Sigmoid colon (tissue), 7 donors: ENCODE measurements around the gene CDK13. TPM values are rescaled to one million over a fixed set of nuclear protein-coding genes. Genes with fewer than 3 reads are reported as not detected.
"Not testable (repeated sequence)": the region's sequence is repeated elsewhere in the genome, so short reads cannot be mapped to it uniquely, and the experiment has no call there.

Experiments used
- DNase-seq: peaks from one replicate; pipeline ENCODE4 v3.0.0-alpha.2; 2019
- H3K27ac ChIP-seq, 4 donors: fragments of 200-600 bp; sonication (generic); one replicate each; pipeline ENCODE4 v1.5.1; 2016 to 2019; ENCODE audit warnings: mild to moderate bottlenecking in 1 of 4
- H3K27me3 ChIP-seq, 3 donors: fragments of 200-600 bp; sonication (generic); one replicate each; pipeline ENCODE4 v1.5.1; 2019; ENCODE audit warnings: mild to moderate bottlenecking in 1 of 3
- H3K36me3 ChIP-seq, 4 donors: fragments of 200-600 bp; sonication (generic); one replicate each; pipeline ENCODE4 v1.5.1; 2016 to 2019
- H3K4me1 ChIP-seq, 4 donors: fragments of 200-600 bp; sonication (generic); one replicate each; pipeline ENCODE4 v1.5.1; 2017 to 2019
- H3K4me3 ChIP-seq, 4 donors: fragments of 200-600 bp; sonication (generic); one replicate each; pipeline ENCODE4 v1.5.1; 2017 to 2019; ENCODE audit warnings: mild to moderate bottlenecking in 2 of 4, moderate library complexity in 1 of 4
- H3K9me3 ChIP-seq, 4 donors: fragments of 200-600 bp in 3 of 4; sonication (generic) in 3 of 4; one replicate each; pipeline versions ENCODE4 v1.5.1 to v1.6.1; 2013 to 2019
- CTCF ChIP-seq, 4 experiments: fragments of 450-650 bp in 3 of 4; fragments of 200-600 bp in 1 of 4; IDR thresholded peaks; one replicate each; pipeline ENCODE4 v1.5.1; 2016 to 2019; ENCODE audit warnings: antibody characterized with exemption in 4 of 4, mild to moderate bottlenecking in 3 of 4, moderate library complexity in 2 of 4
- EP300 ChIP-seq, 4 donors: sonication (generic); formaldehyde crosslinking; IDR thresholded peaks; one replicate each; pipeline ENCODE4 v1.6.1; 2017; ENCODE audit warnings: antibody characterized with exemption in 4 of 4
- POLR2A ChIP-seq, 2 donors: fragments of 450-650 bp; IDR thresholded peaks; one replicate each; pipeline ENCODE4 v1.6.1; 2016; ENCODE audit warnings: antibody characterized with exemption in 2 of 2, mild to moderate bottlenecking in 2 of 2, moderate library complexity in 2 of 2
- POLR2AphosphoS5 ChIP-seq, 4 donors: sonication (generic); formaldehyde crosslinking; IDR thresholded peaks; one replicate each; pipeline ENCODE4 v1.6.1; 2017; ENCODE audit warnings: antibody characterized with exemption in 4 of 4
- WGBS, 2 donors: extraction: QIAGEN DNeasy Blood & Tissue Kit; methylation state at CpG; one replicate each; pipeline ENCODE4 v1.1.7; 2013; 5-methylcytosine and 5-hydroxymethylcytosine counted together
- intact Hi-C: fragments of 100-400 bp; cut with DNase I; formaldehyde crosslinking; loops from one replicate; pipeline ENCODE4 v1.15.1; 2023
- polyA plus RNA-seq, 3 donors: library from polyadenylated mRNA; stranded (reverse); fragments of 200-250 nt; gene quantifications; one replicate each; pipeline ENCODE4 v1.2.3, GENCODE V29; 2013
- total RNA-seq, 4 donors: library from RNA; depleted of rRNA; stranded (reverse); fragments of >200 nt; gene quantifications; one replicate each; pipeline ENCODE4 v1.1.0, GENCODE V29; 2016
- donor health status: healthy with polysubstance abuse.
- donor health status: Bipolar disorder and iron deficiency.
- donor health status: healthy.

CDK13 gene
- total and polyA plus RNA-seq, 7 donors, result 8.4 to 80.0 (median 63.8) TPM

GRCh38 chr7:40138973-40139372 is 188.9 kb downstream of the CDK13 start:
- H3K27me3 ChIP-seq, result no peaks in the 10 kb centered on the region
- H3K36me3 ChIP-seq, result no peaks in the 10 kb centered on the region
- H3K27ac ChIP-seq, result no peak overlapping the region
- intact Hi-C loops, result no loop called here
- H3K9me3 ChIP-seq, result no peaks in the 10 kb centered on the region
- H3K4me3 ChIP-seq, result no peak overlapping the region
- TF ChIP-seq EP300 (IDR thresholded peaks at IDR 0.05) (no peak), POLR2A (IDR thresholded peaks at IDR 0.05) (no peak), CTCF (IDR thresholded peaks at IDR 0.05) (no peak), POLR2AphosphoS5 (IDR thresholded peaks at IDR 0.05) (no peak)
- WGBS, 2 donors, result 86 to 91% methylated on average over 5 of the region's 5 CpGs
- no peak for DNase-seq
- H3K4me1 ChIP-seq, result peaks cover 0 to 8% (median 4%) of the 10 kb centered on the region in 4 donors

DNA sequence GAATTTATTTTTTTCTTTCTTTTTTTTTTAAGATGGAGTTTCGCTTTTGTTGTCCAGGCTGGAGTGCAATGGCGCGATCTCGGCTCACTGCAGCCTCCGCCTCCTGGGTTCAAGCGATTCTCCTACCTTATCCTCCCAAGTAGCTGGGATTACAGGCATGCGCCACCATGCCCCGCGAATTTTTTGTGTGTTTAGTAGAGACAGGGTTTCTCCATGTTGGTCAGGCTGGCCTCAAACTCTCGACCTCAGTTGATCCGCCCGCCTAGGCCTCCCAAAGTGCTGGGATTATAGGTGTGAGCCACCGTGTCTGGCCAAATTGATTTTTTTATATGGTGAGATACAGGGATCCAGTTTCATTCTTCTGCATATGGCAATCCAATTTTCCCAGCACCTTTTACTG is 189.8 kb downstream of the CDK13 start:
- WGBS, 2 donors, result 97% methylated on average over 13 of the region's 13 CpGs
- H3K36me3 ChIP-seq, H3K27me3 ChIP-seq, intact Hi-C loops, H3K4me3 ChIP-seq, H3K4me1 ChIP-seq, DNase-seq, H3K27ac ChIP-seq, H3K9me3 ChIP-seq: not testable (repeated sequence)

DNA sequence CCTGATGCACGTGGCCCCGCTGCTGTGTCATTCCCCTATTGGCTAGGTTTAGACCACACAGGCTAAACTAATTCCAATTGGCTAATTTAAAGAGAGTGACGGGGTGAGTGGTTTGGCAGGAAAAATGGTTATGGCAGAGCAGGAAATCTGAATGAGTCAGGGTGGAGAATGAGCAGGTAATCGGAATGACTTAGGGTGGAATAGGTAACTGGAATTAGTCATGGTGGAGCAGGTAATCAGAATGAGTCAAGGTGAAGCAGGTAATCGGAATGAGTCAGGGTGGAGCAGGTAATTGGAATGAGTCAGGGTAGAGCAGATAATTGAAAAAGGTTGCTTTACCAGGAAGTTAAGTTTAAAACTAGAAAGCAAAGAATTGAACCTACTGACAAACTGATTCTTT is 191.9 kb downstream of the CDK13 start:
- H3K27me3 ChIP-seq, H3K36me3 ChIP-seq, H3K4me1 ChIP-seq, H3K9me3 ChIP-seq, H3K27ac ChIP-seq, intact Hi-C loops, H3K4me3 ChIP-seq, DNase-seq: not testable (repeated sequence)
- WGBS, 2 donors, result 65 to 82% methylated on average over 5 of the region's 5 CpGs

DNA sequence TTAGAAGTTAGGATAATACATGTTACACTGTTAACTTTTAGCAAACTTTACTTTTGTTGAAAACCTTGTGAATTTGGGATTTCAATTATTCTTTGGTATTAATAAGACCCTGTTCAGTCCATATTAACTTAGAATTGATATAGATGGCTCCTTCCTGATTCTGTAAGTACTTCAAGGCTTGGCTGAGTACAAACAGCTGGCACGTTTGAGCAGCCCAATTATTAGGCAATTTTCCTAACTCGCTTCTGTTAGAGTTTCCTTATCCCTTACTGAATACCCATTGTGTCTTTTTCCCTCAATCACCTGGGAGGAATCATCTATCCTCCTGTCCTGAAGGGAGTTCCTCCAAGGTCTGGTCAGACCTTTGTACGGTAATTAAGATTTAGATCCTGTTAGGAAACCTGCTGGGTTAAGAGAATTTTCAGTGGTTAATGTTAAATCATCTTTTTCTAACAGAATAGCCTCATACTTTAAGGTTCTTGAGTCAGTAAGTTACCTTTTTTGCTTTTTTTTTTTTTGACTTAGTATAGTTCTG is 195.6 kb downstream of the CDK13 start:
- H3K36me3 ChIP-seq, H3K4me1 ChIP-seq, intact Hi-C loops, H3K9me3 ChIP-seq, H3K27ac ChIP-seq, H3K27me3 ChIP-seq, H3K4me3 ChIP-seq, DNase-seq: not testable (repeated sequence)
- WGBS, 2 donors, result 16 to 61% methylated on average over 3 of the region's 3 CpGs

GRCh38 chr7:40147371-40148246 is 197.6 kb downstream of the CDK13 start:
- 84 to 87% methylated on average over 19 of the region's 19 CpGs for WGBS, 2 donors
- no peaks in the 10 kb centered on the region for H3K9me3 ChIP-seq
- no peak overlapping the region for H3K4me3 ChIP-seq
- no peaks in the 10 kb centered on the region for H3K4me1 ChIP-seq
- H3K27ac ChIP-seq, result no peak overlapping the region
- no peak for DNase-seq
- intact Hi-C loops, result no loop called here
- TF ChIP-seq CTCF (IDR thresholded peaks at IDR 0.05) (no peak), EP300 (IDR thresholded peaks at IDR 0.05) (no peak), POLR2AphosphoS5 (IDR thresholded peaks at IDR 0.05) (no peak), POLR2A (IDR thresholded peaks at IDR 0.05) (no peak)
- no peaks in the 10 kb centered on the region for H3K27me3 ChIP-seq
- no peaks in the 10 kb centered on the region for H3K36me3 ChIP-seq

DNA sequence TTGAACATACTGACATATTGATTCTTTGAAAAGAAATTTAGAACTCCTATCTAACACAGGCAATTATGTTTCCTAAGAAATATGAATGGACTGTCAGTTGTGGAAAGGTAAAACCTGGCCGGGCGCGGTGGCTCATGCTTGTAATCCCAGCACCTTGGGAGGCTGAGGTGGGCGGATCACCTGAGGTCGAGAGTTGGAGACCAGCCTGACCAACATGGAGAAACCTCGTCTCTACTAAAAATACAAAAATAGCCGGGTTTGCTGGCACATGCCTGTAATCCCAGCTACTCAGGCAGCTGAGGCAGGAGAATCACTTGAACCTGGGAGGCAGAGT is 198.2 kb downstream of the CDK13 start:
- H3K4me3 ChIP-seq, intact Hi-C loops, H3K4me1 ChIP-seq, H3K9me3 ChIP-seq, H3K36me3 ChIP-seq, H3K27ac ChIP-seq, H3K27me3 ChIP-seq, DNase-seq: not testable (repeated sequence)
- 94 to 96% methylated on average over 7 of the region's 7 CpGs for WGBS, 2 donors

DNA sequence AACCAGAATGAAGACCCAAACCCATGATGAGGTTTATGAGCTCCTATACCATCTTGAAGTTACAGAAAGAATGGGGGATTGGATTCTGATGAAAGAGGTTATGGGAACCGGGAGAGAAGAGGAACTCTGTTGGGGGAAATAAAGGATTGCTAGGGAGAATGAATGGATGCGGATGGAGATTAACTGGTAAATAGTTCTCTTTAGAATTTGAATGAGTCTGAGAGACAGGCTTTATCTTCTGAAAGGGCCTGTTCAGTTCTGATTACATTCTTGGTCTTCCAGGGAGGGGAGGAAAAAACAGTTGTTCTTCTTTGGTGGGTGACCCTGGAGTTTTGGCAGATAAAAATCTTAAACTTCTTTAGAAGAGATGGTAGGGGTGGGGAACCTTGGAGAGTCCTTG is 198.6 kb downstream of the CDK13 start:
- no peaks in the 10 kb centered on the region for H3K9me3 ChIP-seq
- H3K27me3 ChIP-seq, result no peaks in the 10 kb centered on the region
- H3K4me1 ChIP-seq, result no peaks in the 10 kb centered on the region
- H3K4me3 ChIP-seq, result no peak overlapping the region
- intact Hi-C loops, result no loop called here
- WGBS, 2 donors, result 91 to 95% methylated on average over 2 of the region's 2 CpGs
- TF ChIP-seq EP300 (IDR thresholded peaks at IDR 0.05) (no peak), CTCF (IDR thresholded peaks at IDR 0.05) (no peak), POLR2AphosphoS5 (IDR thresholded peaks at IDR 0.05) (no peak), POLR2A (IDR thresholded peaks at IDR 0.05) (no peak)
- H3K36me3 ChIP-seq, result no peaks in the 10 kb centered on the region
- H3K27ac ChIP-seq, result no peak overlapping the region
- no peak for DNase-seq
